Kidney epithelial cell (primary cell): ENCODE data around the gene TMEM108. TPM values are rescaled to one million over a fixed set of nuclear protein-coding genes. Genes with fewer than 3 reads are reported as not detected.

Source experiments
- DNase-seq: peaks from one replicate; pipeline ENCODE4 v3.0.0-alpha.2; 2010; ENCODE audit warnings: low read depth
- H3K27me3 ChIP-seq: 2 replicates; pipeline ENCODE4 v1.6.0; 2011; ENCODE audit warnings: low read length; ENCODE audit not compliant: control insufficient read depth, insufficient read depth
- H3K36me3 ChIP-seq: 2 replicates; pipeline ENCODE4 v1.5.1; 2011; ENCODE audit warnings: low read length; ENCODE audit not compliant: control insufficient read depth, insufficient read depth
- H3K4me3 ChIP-seq: 2 replicates; pipeline ENCODE4 v1.5.1; 2011; ENCODE audit warnings: low read depth, mild to moderate bottlenecking, control low read depth, low read length
- CTCF ChIP-seq: IDR thresholded peaks from 2 replicates; pipeline ENCODE4 v1.5.1; 2011; ENCODE audit warnings: mild to moderate bottlenecking, moderate library complexity, low read length, control low read depth, inconsistent platforms; ENCODE audit not compliant: insufficient read depth, poor library complexity, severe bottlenecking
- total RNA-seq: library from RNA; depleted of rRNA; stranded (reverse); fragments of >200 nt; gene quantifications from 2 replicates; pipeline ENCODE4 v1.2.3, GENCODE V29; 2015

Gene TMEM108
- total RNA-seq, 1 donor from 2014 or later, result 4.4 TPM

GRCh38 chr3:133440652-133441051 lies 402.5 kb downstream of the TMEM108 start:
- DNase-seq, result no peak
- H3K36me3 ChIP-seq, result no peaks in the 10 kb centered on the region
- H3K4me3 ChIP-seq, result no peak overlapping the region
- no peak for TF ChIP-seq CTCF
- no peaks in the 10 kb centered on the region for H3K27me3 ChIP-seq

- H3K4me3 ChIP-seq, result no peak overlapping the region
- no peaks in the 10 kb centered on the region for H3K27me3 ChIP-seq
- DNase-seq, result no peak
- TF ChIP-seq CTCF, result no peak
- no peaks in the 10 kb centered on the region for H3K36me3 ChIP-seq
These were observed 403.7 kb downstream of the TMEM108 start for GRCh38 chr3:133441867-133442270.

- no peak for TF ChIP-seq CTCF
- Histone ChIP-seq H3K4me3 (no peak overlapping the region), H3K36me3 (no peaks in the 10 kb centered on the region)
These were observed 404.3 kb downstream of the TMEM108 start for GRCh38 chr3:133442518-133442917.

GRCh38 chr3:133443649-133444422 lies 405.6 kb downstream of the TMEM108 start:
- Histone ChIP-seq H3K27me3 (no peaks in the 10 kb centered on the region), H3K36me3 (no peaks in the 10 kb centered on the region), H3K4me3 (no peak overlapping the region)
- TF ChIP-seq CTCF, result no peak
- no peak for DNase-seq

More at GRCh38 chr3:133442518-133442917, 404.3 kb downstream of the TMEM108 start:
- H3K27me3 ChIP-seq, result no peaks in the 10 kb centered on the region
- DNase-seq, result no peak

- no peaks in the 10 kb centered on the region for H3K27me3 ChIP-seq
- H3K4me3 ChIP-seq, result no peak overlapping the region
- TF ChIP-seq CTCF, result no peak
- no peaks in the 10 kb centered on the region for H3K36me3 ChIP-seq
- DNase-seq, result no peak
These were observed 406.2 kb downstream of the TMEM108 start for GRCh38 chr3:133444423-133444774.

GRCh38 chr3:133445108-133445507 lies 406.9 kb downstream of the TMEM108 start:
- no peak for DNase-seq
- Histone ChIP-seq H3K4me3 (no peak overlapping the region), H3K36me3 (no peaks in the 10 kb centered on the region), H3K27me3 (no peaks in the 10 kb centered on the region)
- TF ChIP-seq CTCF, result no peak
